ENCODE results near the gene FOXL1.

- TF ChIP-seq CTCF (IDR thresholded peaks at IDR 0.05) (no peak), MYC (IDR thresholded peaks at IDR 0.05; ENCODE audit: borderline replicate concordance, low read length) (no peak), POLR2A (IDR thresholded peaks at IDR 0.05; ENCODE audit: low read length) (no peak), ELK1 (IDR thresholded peaks at IDR 0.05; ENCODE audit: low read depth, low read length) (no peak), CEBPB (IDR thresholded peaks at IDR 0.05) (no peak), REST (IDR thresholded peaks at IDR 0.05) (no peak)
Observed at GRCh38 chr16:86591270-86591669, 12.9 kb downstream of the FOXL1 start.
